WTC11 (cell line): ENCODE measurements around the gene KRT7. TPM values are rescaled to one million over a fixed set of nuclear protein-coding genes. Genes with fewer than 3 reads are reported as not detected.

ENCODE experiments used
- ATAC-seq: fragments of 200-7000 bp; cut with Tn5 transposase; 2 replicates; pipeline ENCODE4 v1.10.0; 2021; ENCODE audit warnings: mild to moderate bottlenecking, moderate library complexity
- CTCF ChIA-PET: fragments of 300-600 bp; sonication (Branson Sonifier 250); formaldehyde crosslinking; loops from one replicate; lab custom pipeline; 2021; ENCODE audit warnings: antibody characterized with exemption; lab: Charles Lee
- POLR2A ChIA-PET: fragments of 350-600 bp; sonication (Branson Sonifier 250); formaldehyde crosslinking; loops from one replicate; lab custom pipeline; 2021; ENCODE audit warnings: antibody characterized with exemption; lab: Charles Lee
- DNase-seq: peaks from one replicate; pipeline ENCODE4 v3.0.0; 2021; ENCODE audit warnings: low spot score
- H3K27ac Mint-ChIP-seq: 2 replicates; pipeline ENCODE4 v1.8.0; 2021; ENCODE audit warnings: mixed read lengths
- H3K27me3 Mint-ChIP-seq: 2 replicates; pipeline ENCODE4 v1.8.0; 2021; ENCODE audit warnings: low read depth, mild to moderate bottlenecking, moderate library complexity, mixed read lengths
- H3K36me3 Mint-ChIP-seq: 2 replicates; pipeline ENCODE4 v1.8.0; 2021; ENCODE audit warnings: mixed read lengths
- H3K4me1 Mint-ChIP-seq: 2 replicates; pipeline ENCODE4 v1.8.0; 2022; ENCODE audit warnings: mixed read lengths
- H3K4me3 Mint-ChIP-seq: 2 replicates; pipeline ENCODE4 v1.8.0; 2021; ENCODE audit warnings: mild to moderate bottlenecking, moderate library complexity, mixed read lengths
- H3K9me3 Mint-ChIP-seq: 2 replicates; pipeline ENCODE4 v1.8.0; 2021; ENCODE audit warnings: mixed read lengths
- ARID4B ChIP-seq: sonication (generic); formaldehyde crosslinking; IDR thresholded peaks from 2 replicates; pipeline ENCODE4 v1.8.0; 2023; ENCODE audit warnings: missing genetic modification reagents, mild to moderate bottlenecking, borderline replicate concordance
- CBFB ChIP-seq: sonication (generic); formaldehyde crosslinking; IDR thresholded peaks from 2 replicates; pipeline ENCODE4 v1.8.1; 2022; ENCODE audit warnings: mild to moderate bottlenecking, low read depth, missing genetic modification reagents
- E2F4 ChIP-seq: sonication (generic); formaldehyde crosslinking; IDR thresholded peaks from 2 replicates; pipeline ENCODE4 v1.8.1; 2022; ENCODE audit warnings: low read depth, mild to moderate bottlenecking, moderate library complexity, missing genetic modification reagents, borderline replicate concordance
- ERG ChIP-seq: fragments of 250-450 bp; sonication (Bioruptor Pico); IDR thresholded peaks from 2 replicates; pipeline ENCODE4 v1.8.0; 2021; ENCODE audit warnings: mild to moderate bottlenecking
- FOXK1 ChIP-seq: sonication (generic); formaldehyde crosslinking; IDR thresholded peaks from 2 replicates; pipeline ENCODE4 v1.8.0; 2022; ENCODE audit warnings: mild to moderate bottlenecking, moderate library complexity, missing genetic modification reagents
- FOXP4 ChIP-seq: sonication (generic); formaldehyde crosslinking; IDR thresholded peaks from 2 replicates; pipeline ENCODE4 v1.8.0; 2022; ENCODE audit warnings: mild to moderate bottlenecking, missing genetic modification reagents
- GRHL2 ChIP-seq: fragments of 250-450 bp; sonication (Bioruptor Pico); IDR thresholded peaks from 2 replicates; pipeline ENCODE4 v1.8.0; 2022; ENCODE audit warnings: mild to moderate bottlenecking, moderate library complexity; ENCODE audit not compliant: insufficient replicate concordance, severe bottlenecking
- IRF1 ChIP-seq: sonication (generic); formaldehyde crosslinking; IDR thresholded peaks from 2 replicates; pipeline ENCODE4 v1.8.0; 2023; ENCODE audit warnings: missing genetic modification reagents
- JAZF1 ChIP-seq: fragments of 250-450 bp; sonication (Bioruptor Pico); IDR thresholded peaks from 2 replicates; pipeline ENCODE4 v1.9.0; 2021; ENCODE audit warnings: moderate library complexity, mild to moderate bottlenecking, inconsistent platforms
- MAX ChIP-seq: sonication (generic); formaldehyde crosslinking; IDR thresholded peaks from 2 replicates; pipeline ENCODE4 v1.8.0; 2022; ENCODE audit warnings: mild to moderate bottlenecking, missing genetic modification reagents
- MXD4 ChIP-seq: fragments of 250-450 bp; sonication (Bioruptor Pico); IDR thresholded peaks from 2 replicates; pipeline ENCODE4 v1.8.0; 2021; ENCODE audit warnings: mild to moderate bottlenecking, moderate library complexity, borderline replicate concordance
- MYBL2 ChIP-seq: sonication (generic); formaldehyde crosslinking; IDR thresholded peaks from 2 replicates; pipeline ENCODE4 v1.8.1; 2023; ENCODE audit warnings: mild to moderate bottlenecking, moderate library complexity, missing genetic modification reagents
- NFE2L1 ChIP-seq: sonication (generic); formaldehyde crosslinking; IDR thresholded peaks from 2 replicates; pipeline ENCODE4 v1.8.1; 2023; ENCODE audit warnings: missing genetic modification reagents
- NFYB ChIP-seq: sonication (generic); formaldehyde crosslinking; conservative IDR thresholded peaks from 2 replicates; pipeline ENCODE4 v1.8.0; 2022; ENCODE audit warnings: low read depth, missing genetic modification reagents
- NR3C1 ChIP-seq: sonication (generic); formaldehyde crosslinking; conservative IDR thresholded peaks from 2 replicates; pipeline ENCODE4 v1.8.1; 2023; ENCODE audit warnings: low read depth, mild to moderate bottlenecking, missing genetic modification reagents
- PREB ChIP-seq: sonication (generic); formaldehyde crosslinking; IDR thresholded peaks from 2 replicates; pipeline ENCODE4 v1.8.1; 2022; ENCODE audit warnings: mild to moderate bottlenecking, missing genetic modification reagents, moderate library complexity, borderline replicate concordance
- RELA ChIP-seq: sonication (generic); formaldehyde crosslinking; IDR thresholded peaks from 2 replicates; pipeline ENCODE4 v1.8.1; 2022; ENCODE audit warnings: missing genetic modification reagents, mild to moderate bottlenecking, borderline replicate concordance
- SMAD3 ChIP-seq: sonication (generic); formaldehyde crosslinking; IDR thresholded peaks from 2 replicates; pipeline ENCODE4 v1.8.0; 2022; ENCODE audit warnings: missing genetic modification reagents, mild to moderate bottlenecking, borderline replicate concordance
- TEAD4 ChIP-seq: sonication (generic); formaldehyde crosslinking; IDR thresholded peaks from 2 replicates; pipeline ENCODE4 v1.8.0; 2022; ENCODE audit warnings: mild to moderate bottlenecking, missing genetic modification reagents
- USF2 ChIP-seq: sonication (generic); formaldehyde crosslinking; IDR thresholded peaks from 2 replicates; pipeline ENCODE4 v1.8.1; 2023; ENCODE audit warnings: mild to moderate bottlenecking, missing genetic modification reagents, moderate library complexity
- total RNA-seq: library from RNA; stranded (reverse); gene quantifications from 3 replicates; pipeline ENCODE4 v1.2.3, GENCODE V29; 2021
- TF ChIP-seq, protein P1 (sequence below): fragments of 250-450 bp; sonication (Bioruptor Pico); IDR thresholded peaks from 2 replicates; pipeline ENCODE4 v1.9.0; 2021; ENCODE audit warnings: mild to moderate bottlenecking

The KRT7 gene
- total RNA-seq, 1 experiment from 2014 or later = 10.6 TPM

DNA sequence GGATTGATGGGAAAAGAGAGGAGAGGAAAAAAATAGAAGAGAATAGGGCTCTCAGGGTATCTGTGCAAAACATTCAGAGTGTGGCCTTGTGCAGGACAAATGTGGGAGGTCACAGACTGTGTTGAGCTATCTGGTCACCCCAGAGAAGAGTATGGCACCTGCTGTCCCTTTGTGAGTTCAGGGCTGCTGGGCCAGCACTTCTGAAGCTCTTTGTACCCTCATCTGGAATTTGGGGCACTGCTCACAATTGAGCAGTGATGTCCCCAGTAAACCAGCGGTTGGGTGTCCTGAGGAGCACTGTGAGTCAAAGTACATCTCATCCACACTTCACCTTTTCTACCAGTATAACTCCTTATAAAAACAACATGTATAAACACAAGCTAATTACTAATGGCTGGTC is 60.9 kb downstream of the KRT7 start (continued):
- no peak for TF ChIP-seq JAZF1

DNA sequence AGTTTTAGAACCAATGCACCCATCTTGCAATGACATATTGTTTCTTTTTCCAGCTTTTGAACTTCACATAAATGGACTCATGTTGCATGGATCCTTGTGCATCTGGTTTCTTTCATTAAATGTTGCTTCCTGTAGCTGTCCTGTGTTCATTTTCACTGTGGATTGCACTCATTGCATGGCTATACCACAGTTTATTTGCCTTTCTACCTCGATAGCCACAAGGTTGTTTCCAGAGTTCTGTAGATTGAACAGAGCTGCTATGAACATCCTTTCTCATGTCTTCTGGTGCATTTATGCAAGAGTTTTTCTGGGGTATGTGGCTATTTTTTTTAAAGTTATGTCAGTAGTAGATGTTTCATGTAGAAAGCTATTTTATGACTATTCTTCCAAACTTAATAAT is 61.8 kb downstream of the KRT7 start:
- ChIA-PET POLR2A (no interaction called here), CTCF (interaction anchor here (0.9 to 4.1 kb wide), 4 partner anchors 13 to 123 kb away, joined by 3 to 26 read pairs (median 8); no protein-coding TSS in a partner anchor)
- no peak for TF ChIP-seq NFE2L1 (CRISPR knock-in tag)
- no peak for TF ChIP-seq MXD4 (CRISPR knock-in tag)
- no peak for TF ChIP-seq SMAD3 (CRISPR knock-in tag)
- no peak for TF ChIP-seq E2F4 (CRISPR knock-in tag)
- TF ChIP-seq MAX = no peak
- no peak for TF ChIP-seq GRHL2 (CRISPR knock-in tag)
- no peak for TF ChIP-seq MYBL2 (CRISPR knock-in tag)
- no peak for TF ChIP-seq RELA (CRISPR knock-in tag)
- TF ChIP-seq NFYB (CRISPR knock-in tag) = no peak
- no peak for TF ChIP-seq IRF1 (CRISPR knock-in tag)
- no peak for TF ChIP-seq NR3C1 (CRISPR knock-in tag)
- peaks cover 3% of the 10 kb centered on the region for H3K27me3 Mint-ChIP-seq
- no peak for DNase-seq
- ATAC-seq = no peak
- no peaks in the 10 kb centered on the region for H3K9me3 Mint-ChIP-seq
- no peaks in the 10 kb centered on the region for H3K36me3 Mint-ChIP-seq
- no peak overlapping the region for H3K4me3 Mint-ChIP-seq
- H3K27ac Mint-ChIP-seq = no peak overlapping the region
- no peaks in the 10 kb centered on the region for H3K4me1 Mint-ChIP-seq

DNA sequence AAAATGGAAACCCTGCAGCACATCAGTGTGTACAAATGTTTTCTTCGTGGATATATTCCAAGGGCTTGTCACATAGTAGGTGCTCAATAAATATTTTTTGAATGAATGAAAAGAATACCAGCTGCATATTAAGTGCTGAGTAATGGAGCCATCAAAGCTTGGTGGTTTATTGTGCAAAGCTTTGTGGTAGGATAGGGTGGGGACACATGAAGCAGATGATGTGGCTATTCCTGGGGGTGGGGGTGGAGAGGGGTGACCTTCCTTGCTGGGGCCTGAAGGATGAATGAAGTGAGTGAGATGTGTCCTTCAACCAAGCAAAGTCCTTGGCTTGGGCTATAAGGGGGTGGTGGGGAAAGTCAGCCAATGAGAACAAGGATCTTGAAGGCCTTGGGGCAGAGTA is 62.6 kb downstream of the KRT7 start:
- DNase-seq (no peak), ATAC-seq (no peak)
- no peaks in the 10 kb centered on the region for H3K36me3 Mint-ChIP-seq
- ChIA-PET CTCF (interaction anchor here (2.7 to 4.1 kb wide), 2 partner anchors 12 to 17 kb away, joined by 12 to 26 read pairs; no protein-coding TSS in a partner anchor), POLR2A (no interaction called here)
- no peaks in the 10 kb centered on the region for H3K4me1 Mint-ChIP-seq
- H3K27ac Mint-ChIP-seq = no peak overlapping the region
- peaks cover 3% of the 10 kb centered on the region for H3K27me3 Mint-ChIP-seq
- no peak overlapping the region for H3K4me3 Mint-ChIP-seq
- H3K9me3 Mint-ChIP-seq = no peaks in the 10 kb centered on the region
- no peak for TF ChIP-seq FOXK1
- no peak for TF ChIP-seq CBFB (CRISPR knock-in tag)
- no peak for TF ChIP-seq TEAD4
- TF ChIP-seq FOXP4 = no peak
- TF ChIP-seq MYBL2 (CRISPR knock-in tag) = no peak
- TF ChIP-seq PREB (CRISPR knock-in tag) = no peak
- TF ChIP-seq USF2 (CRISPR knock-in tag) = no peak
- TF ChIP-seq ARID4B (CRISPR knock-in tag) = no peak
- TF ChIP-seq, protein P1, sequence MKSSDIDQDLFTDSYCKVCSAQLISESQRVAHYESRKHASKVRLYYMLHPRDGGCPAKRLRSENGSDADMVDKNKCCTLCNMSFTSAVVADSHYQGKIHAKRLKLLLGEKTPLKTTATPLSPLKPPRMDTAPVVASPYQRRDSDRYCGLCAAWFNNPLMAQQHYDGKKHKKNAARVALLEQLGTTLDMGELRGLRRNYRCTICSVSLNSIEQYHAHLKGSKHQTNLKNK (CRISPR knock-in tag) = no peak
- no peak for TF ChIP-seq ERG
